K562 treated with DMSO at 1 percent for 4 hours (cell line): ENCODE data around the gene CDY1. TPM values are rescaled to one million over a fixed set of nuclear protein-coding genes. Genes with fewer than 3 reads are reported as not detected.

ENCODE experiments used
- total RNA-seq: library from RNA; unstranded; fragments of 300-600 nt; gene quantifications from 2 replicates; pipeline ENCODE4 v1.2.3, GENCODE V29; 2022; ENCODE audit not compliant: insufficient read depth

CDY1 gene, protein sequence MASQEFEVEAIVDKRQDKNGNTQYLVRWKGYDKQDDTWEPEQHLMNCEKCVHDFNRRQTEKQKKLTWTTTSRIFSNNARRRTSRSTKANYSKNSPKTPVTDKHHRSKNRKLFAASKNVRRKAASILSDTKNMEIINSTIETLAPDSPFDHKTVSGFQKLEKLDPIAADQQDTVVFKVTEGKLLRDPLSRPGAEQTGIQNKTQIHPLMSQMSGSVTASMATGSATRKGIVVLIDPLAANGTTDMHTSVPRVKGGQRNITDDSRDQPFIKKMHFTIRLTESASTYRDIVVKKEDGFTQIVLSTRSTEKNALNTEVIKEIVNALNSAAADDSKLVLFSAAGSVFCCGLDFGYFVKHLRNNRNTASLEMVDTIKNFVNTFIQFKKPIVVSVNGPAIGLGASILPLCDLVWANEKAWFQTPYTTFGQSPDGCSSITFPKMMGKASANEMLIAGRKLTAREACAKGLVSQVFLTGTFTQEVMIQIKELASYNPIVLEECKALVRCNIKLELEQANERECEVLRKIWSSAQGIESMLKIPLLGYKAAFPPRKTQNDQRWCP
- total RNA-seq, result not detected in 2 replicates

DNA sequence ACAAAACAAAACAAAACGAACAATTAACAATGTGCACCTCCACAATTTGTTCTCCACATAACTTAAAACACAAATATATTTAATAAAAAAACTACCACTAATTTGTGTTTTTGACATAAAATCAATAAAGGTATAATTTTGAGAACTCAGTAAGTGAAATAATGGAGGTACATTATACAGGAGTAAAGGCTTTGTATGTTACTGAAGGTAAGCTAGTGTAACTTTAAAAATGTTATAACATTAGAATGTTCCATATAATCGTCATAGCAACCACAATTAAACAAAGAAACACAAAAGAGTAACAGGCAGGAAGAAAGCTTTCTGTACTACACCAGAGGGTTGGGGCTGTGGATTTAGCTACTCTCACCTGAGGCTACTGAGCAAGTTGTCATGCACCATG lies at the start of gene CDY1:
Gene CDY1, plus strand, starts transcription at position 301 of the 400 bp plus-strand sequence. CDS start 326 bp downstream, outside the sequence.

